SU-DHL-6 (cell line): Measurements from ENCODE around the gene TXNDC11.

Experiments used
- EZH2phosphoT487 ChIP-seq: fragments of 200-600 bp; sonication (generic), shearing (Covaris generic); conservative IDR thresholded peaks from 2 replicates; pipeline ENCODE4 v1.6.1; 2018; ENCODE audit warnings: mild to moderate bottlenecking, antibody characterized with exemption, low read length, moderate library complexity, mixed read lengths
- TF ChIP-seq, protein P1 (sequence below): fragments of 200-600 bp; sonication (generic); IDR thresholded peaks from one replicate; pipeline ENCODE4 v1.5.1; 2017; ENCODE audit warnings: antibody characterized with exemption, mild to moderate bottlenecking, low read length, moderate library complexity; ENCODE audit not compliant: insufficient read depth, poor library complexity, severe bottlenecking

DNA sequence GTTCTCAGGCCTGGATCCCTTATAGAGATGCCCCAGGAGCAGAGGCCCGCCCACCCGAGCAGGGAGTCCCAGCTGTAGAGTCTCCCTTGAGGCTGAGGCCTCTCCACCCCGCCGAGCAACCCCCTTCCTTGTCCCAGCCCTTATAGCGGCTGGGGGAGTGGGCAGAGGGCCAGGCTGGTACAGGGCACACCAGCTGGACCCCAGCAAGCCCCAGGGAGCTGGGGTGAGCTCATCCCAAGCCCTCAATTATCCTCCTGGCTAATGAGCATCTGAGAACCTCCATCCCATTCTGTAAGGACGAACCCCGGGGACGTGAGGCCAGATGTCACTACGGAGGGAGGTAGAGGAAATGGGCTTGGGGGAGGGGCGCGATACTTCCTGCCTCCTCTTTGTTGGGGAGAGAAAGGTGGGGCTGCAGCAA, 77.6 kb downstream of the TXNDC11 start:
- TF ChIP-seq, protein P1, sequence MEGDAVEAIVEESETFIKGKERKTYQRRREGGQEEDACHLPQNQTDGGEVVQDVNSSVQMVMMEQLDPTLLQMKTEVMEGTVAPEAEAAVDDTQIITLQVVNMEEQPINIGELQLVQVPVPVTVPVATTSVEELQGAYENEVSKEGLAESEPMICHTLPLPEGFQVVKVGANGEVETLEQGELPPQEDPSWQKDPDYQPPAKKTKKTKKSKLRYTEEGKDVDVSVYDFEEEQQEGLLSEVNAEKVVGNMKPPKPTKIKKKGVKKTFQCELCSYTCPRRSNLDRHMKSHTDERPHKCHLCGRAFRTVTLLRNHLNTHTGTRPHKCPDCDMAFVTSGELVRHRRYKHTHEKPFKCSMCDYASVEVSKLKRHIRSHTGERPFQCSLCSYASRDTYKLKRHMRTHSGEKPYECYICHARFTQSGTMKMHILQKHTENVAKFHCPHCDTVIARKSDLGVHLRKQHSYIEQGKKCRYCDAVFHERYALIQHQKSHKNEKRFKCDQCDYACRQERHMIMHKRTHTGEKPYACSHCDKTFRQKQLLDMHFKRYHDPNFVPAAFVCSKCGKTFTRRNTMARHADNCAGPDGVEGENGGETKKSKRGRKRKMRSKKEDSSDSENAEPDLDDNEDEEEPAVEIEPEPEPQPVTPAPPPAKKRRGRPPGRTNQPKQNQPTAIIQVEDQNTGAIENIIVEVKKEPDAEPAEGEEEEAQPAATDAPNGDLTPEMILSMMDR, result no peak
- TF ChIP-seq EZH2phosphoT487, result no peak
